ENCODE data around the gene AKNA.

GRCh38 chr9:114287001-114287762 is 100.6 kb downstream of the AKNA start:
- TF ChIP-seq EZH2 (IDR thresholded peaks at IDR 0.05; ENCODE audit: borderline replicate concordance, low read length), result no peak
- no peak for TF ChIP-seq CTCF (IDR thresholded peaks at IDR 0.05; ENCODE audit: low read length)

Data from OCI-LY1 (cell line).